ENCODE measurements around the gene RASGEF1C. TPM values are rescaled to one million over a fixed set of nuclear protein-coding genes. Genes with fewer than 3 reads are reported as not detected.
A peak's percentile ranks its signal among the peaks of the same experiment; 100 is the strongest.

The RASGEF1C gene
- under 0.01 TPM in 1 of 2 replicates, not detected in the other for total RNA-seq

- no peak for TF ChIP-seq CTCF (IDR thresholded peaks at IDR 0.05; ENCODE audit: extremely low read depth, low read depth, low read length)
- H3K4me3 ChIP-seq (ENCODE audit: insufficient read depth, low read length): peak within 1 kb of the TSS; percentile 46
- H3K27me3 ChIP-seq (ENCODE audit: insufficient read depth, low read length): peaks cover 18% of the 10 kb centered on the region
- no peaks in the 10 kb centered on the region for H4K20me1 ChIP-seq (ENCODE audit: insufficient read depth, low read length)
- H3K4me1 ChIP-seq (ENCODE audit: insufficient read depth, low read length): no peaks in the 10 kb centered on the region
- peak within 1 kb of the TSS; percentile 48 for H3K4me2 ChIP-seq (ENCODE audit: insufficient read depth, low read length)
- H3K27ac ChIP-seq (ENCODE audit: low read depth, low read length): no peak within 1 kb of the TSS
- no peak within 1 kb of the TSS for H2AFZ ChIP-seq (ENCODE audit: low read length)
- no peaks in the 10 kb centered on the region for H3K9me3 ChIP-seq (ENCODE audit: low read depth, low read length)
- H3K79me2 ChIP-seq (ENCODE audit: insufficient read depth, low read length): no peaks in the 10 kb centered on the region
- DNase-seq (ENCODE audit: insufficient read length, low spot score, missing footprints): peak; percentile 99
- H3K36me3 ChIP-seq (ENCODE audit: insufficient read depth, low read length): no peaks in the 10 kb centered on the region
Observed at GRCh38 chr5:180209137-180209581, at the start of gene RASGEF1C. RASGEF1C (minus strand) TSS chr5:180209211; CDS start chr5:180138052, 71,159 bp downstream.

GRCh38 chr5:180253036-180253824 lies 44.2 kb upstream of the RASGEF1C start:
- Histone ChIP-seq H3K4me2 (ENCODE audit: insufficient read depth, low read length) (no peak overlapping the region), H3K4me3 (ENCODE audit: insufficient read depth, low read length) (no peak overlapping the region), H2AFZ (ENCODE audit: low read length) (no peak overlapping the region), H4K20me1 (ENCODE audit: insufficient read depth, low read length) (no peaks in the 10 kb centered on the region), H3K27me3 (ENCODE audit: insufficient read depth, low read length) (no peaks in the 10 kb centered on the region), H3K9me3 (ENCODE audit: low read depth, low read length) (peaks cover 63% of the 10 kb centered on the region), H3K4me1 (ENCODE audit: insufficient read depth, low read length) (no peaks in the 10 kb centered on the region), H3K27ac (ENCODE audit: low read depth, low read length) (no peak overlapping the region), H3K79me2 (ENCODE audit: insufficient read depth, low read length) (no peaks in the 10 kb centered on the region), H3K36me3 (ENCODE audit: insufficient read depth, low read length) (peaks cover 43% of the 10 kb centered on the region)
- TF ChIP-seq CTCF (IDR thresholded peaks at IDR 0.05; ENCODE audit: extremely low read depth, low read depth, low read length): no peak
- DNase-seq (ENCODE audit: insufficient read length, low spot score, missing footprints): no peak

GRCh38 chr5:180251887-180252286 lies 42.9 kb upstream of the RASGEF1C start:
- Histone ChIP-seq H3K27me3 (ENCODE audit: insufficient read depth, low read length) (no peaks in the 10 kb centered on the region), H3K4me2 (ENCODE audit: insufficient read depth, low read length) (no peak overlapping the region), H3K36me3 (ENCODE audit: insufficient read depth, low read length) (peaks cover 43% of the 10 kb centered on the region), H3K4me1 (ENCODE audit: insufficient read depth, low read length) (no peaks in the 10 kb centered on the region), H3K4me3 (ENCODE audit: insufficient read depth, low read length) (no peak overlapping the region), H3K27ac (ENCODE audit: low read depth, low read length) (no peak overlapping the region), H2AFZ (ENCODE audit: low read length) (no peak overlapping the region), H4K20me1 (ENCODE audit: insufficient read depth, low read length) (no peaks in the 10 kb centered on the region), H3K79me2 (ENCODE audit: insufficient read depth, low read length) (no peaks in the 10 kb centered on the region), H3K9me3 (ENCODE audit: low read depth, low read length) (peaks cover 50% of the 10 kb centered on the region)
- no peak for TF ChIP-seq CTCF (IDR thresholded peaks at IDR 0.05; ENCODE audit: extremely low read depth, low read depth, low read length)
- no peak for DNase-seq (ENCODE audit: insufficient read length, low spot score, missing footprints)

GRCh38 chr5:180251141-180251540 lies 42.1 kb upstream of the RASGEF1C start:
- H3K4me3 ChIP-seq (ENCODE audit: insufficient read depth, low read length): no peak overlapping the region
- no peaks in the 10 kb centered on the region for H3K27me3 ChIP-seq (ENCODE audit: insufficient read depth, low read length)
- H4K20me1 ChIP-seq (ENCODE audit: insufficient read depth, low read length): no peaks in the 10 kb centered on the region
- no peak overlapping the region for H2AFZ ChIP-seq (ENCODE audit: low read length)
- H3K79me2 ChIP-seq (ENCODE audit: insufficient read depth, low read length): no peaks in the 10 kb centered on the region
- no peak for TF ChIP-seq CTCF (IDR thresholded peaks at IDR 0.05; ENCODE audit: extremely low read depth, low read depth, low read length)
- no peak overlapping the region for H3K4me2 ChIP-seq (ENCODE audit: insufficient read depth, low read length)
- DNase-seq (ENCODE audit: insufficient read length, low spot score, missing footprints): no peak
- H3K4me1 ChIP-seq (ENCODE audit: insufficient read depth, low read length): no peaks in the 10 kb centered on the region
- H3K27ac ChIP-seq (ENCODE audit: low read depth, low read length): no peak overlapping the region
- peaks cover 37% of the 10 kb centered on the region for H3K36me3 ChIP-seq (ENCODE audit: insufficient read depth, low read length)
- H3K9me3 ChIP-seq (ENCODE audit: low read depth, low read length): peaks cover 44% of the 10 kb centered on the region
